Measurements from ENCODE around the gene HNRNPA3. TPM values are rescaled to one million over a fixed set of nuclear protein-coding genes. Genes with fewer than 3 reads are reported as not detected.

HNRNPA3 gene
- total and polyA plus RNA-seq, 4 donors, result 155 to 182 (median 166) TPM

- Histone ChIP-seq H3K9me3 (ENCODE audit: control insufficient read depth in 4 of 4, insufficient read depth in 3 of 4, low read length in 3 of 4) (no peaks in the 10 kb centered on the region), H3K4me3 (no peak overlapping the region), H3K36me3 (ENCODE audit: control insufficient read depth in 4 of 4, insufficient read depth in 4 of 4, low read length in 4 of 4) (peaks cover 17 to 31% (median 25%) of the 10 kb centered on the region in 4 donors), H3K9ac (ENCODE audit: insufficient read depth in 1 of 2, low read length in 2 of 2) (no peak overlapping the region), H3K27ac (ENCODE audit: low read depth in 1 of 2, low read length in 1 of 2) (no peak overlapping the region), H3K27me3 (ENCODE audit: control insufficient read depth in 3 of 3, insufficient read depth in 3 of 3, low read length in 2 of 3) (no peaks in the 10 kb centered on the region), H3K4me1 (ENCODE audit: control insufficient read depth in 5 of 5, insufficient read depth in 5 of 5, low read length in 5 of 5) (peaks cover 0 to 10% (median 0%) of the 10 kb centered on the region in 5 donors)
- no peak for DNase-seq
- no peak for ATAC-seq (ENCODE audit: insufficient read depth, low FRiP score)
- 92 to 93% methylated on average over 8 of the region's 8 CpGs for WGBS, 2 donors
- TF ChIP-seq CTCF (IDR thresholded peaks at IDR 0.05; ENCODE audit: control extremely low read depth, extremely low read depth), result no peak
These were observed 17.0 kb downstream of the HNRNPA3 start for GRCh38 chr2:177229442-177230242.

GRCh38 chr2:177231270-177231669 is 18.7 kb downstream of the HNRNPA3 start:
- no peak for DNase-seq

GRCh38 chr2:177232098-177232704 is 19.6 kb downstream of the HNRNPA3 start:
- Histone ChIP-seq H3K36me3 (ENCODE audit: control insufficient read depth in 4 of 4, insufficient read depth in 4 of 4, low read length in 4 of 4) (peaks cover 21 to 31% (median 26%) of the 10 kb centered on the region in 4 donors), H3K27me3 (ENCODE audit: control insufficient read depth in 3 of 3, insufficient read depth in 3 of 3, low read length in 2 of 3) (no peaks in the 10 kb centered on the region), H3K9ac (ENCODE audit: insufficient read depth in 1 of 2, low read length in 2 of 2) (no peak overlapping the region), H3K4me3 (no peak overlapping the region), H3K9me3 (ENCODE audit: control insufficient read depth in 4 of 4, insufficient read depth in 3 of 4, low read length in 3 of 4) (peaks cover 0 to 1% (median 0%) of the 10 kb centered on the region in 4 donors), H3K27ac (ENCODE audit: low read depth in 1 of 2, low read length in 1 of 2) (no peak overlapping the region), H3K4me1 (ENCODE audit: control insufficient read depth in 5 of 5, insufficient read depth in 5 of 5, low read length in 5 of 5) (peaks cover 0 to 12% (median 0%) of the 10 kb centered on the region in 5 donors)
- DNase-seq (no peak), ATAC-seq (ENCODE audit: insufficient read depth, low FRiP score) (no peak)
- 89 to 90% methylated on average over 8 of the region's 8 CpGs for WGBS, 2 donors
- TF ChIP-seq CTCF (IDR thresholded peaks at IDR 0.05; ENCODE audit: control extremely low read depth, extremely low read depth), result no peak

More at GRCh38 chr2:177231270-177231669, 18.7 kb downstream of the HNRNPA3 start:
- no peak for TF ChIP-seq CTCF (IDR thresholded peaks at IDR 0.05; ENCODE audit: control extremely low read depth, extremely low read depth)
- WGBS, 2 donors, result 90 to 100% methylated on average over 3 of the region's 3 CpGs
- ATAC-seq (ENCODE audit: insufficient read depth, low FRiP score), result no peak
- Histone ChIP-seq H3K27me3 (ENCODE audit: control insufficient read depth in 3 of 3, insufficient read depth in 3 of 3, low read length in 2 of 3) (no peaks in the 10 kb centered on the region), H3K9ac (ENCODE audit: insufficient read depth in 1 of 2, low read length in 2 of 2) (no peak overlapping the region), H3K36me3 (ENCODE audit: control insufficient read depth in 4 of 4, insufficient read depth in 4 of 4, low read length in 4 of 4) (peaks cover 21 to 31% (median 26%) of the 10 kb centered on the region in 4 donors), H3K9me3 (ENCODE audit: control insufficient read depth in 4 of 4, insufficient read depth in 3 of 4, low read length in 3 of 4) (peaks cover 0 to 1% (median 0%) of the 10 kb centered on the region in 4 donors), H3K4me3 (no peak overlapping the region), H3K27ac (ENCODE audit: low read depth in 1 of 2, low read length in 1 of 2) (no peak overlapping the region), H3K4me1 (ENCODE audit: control insufficient read depth in 5 of 5, insufficient read depth in 5 of 5, low read length in 5 of 5) (peaks cover 0 to 10% (median 0%) of the 10 kb centered on the region in 5 donors)
